ENCODE results near the gene CFL1.

DNA sequence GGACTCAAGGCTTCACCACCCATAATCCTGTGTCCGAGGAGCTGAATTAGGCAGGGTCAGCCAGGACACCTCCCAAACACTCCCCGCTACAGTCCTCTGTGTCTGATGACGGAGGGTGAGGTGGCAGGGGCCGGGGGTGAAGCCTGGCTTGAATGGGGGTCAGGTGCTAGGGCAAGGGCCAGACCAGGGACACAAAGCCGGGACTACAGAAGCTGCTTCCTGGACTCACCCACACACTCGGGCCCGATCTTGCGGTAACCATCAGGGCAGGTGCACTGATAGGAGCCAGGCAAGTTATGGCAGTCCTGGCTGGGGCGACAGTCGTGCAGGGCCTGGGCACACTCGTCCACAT, 12.3 kb upstream of the CFL1 start:
- TF ChIP-seq, protein P1, sequence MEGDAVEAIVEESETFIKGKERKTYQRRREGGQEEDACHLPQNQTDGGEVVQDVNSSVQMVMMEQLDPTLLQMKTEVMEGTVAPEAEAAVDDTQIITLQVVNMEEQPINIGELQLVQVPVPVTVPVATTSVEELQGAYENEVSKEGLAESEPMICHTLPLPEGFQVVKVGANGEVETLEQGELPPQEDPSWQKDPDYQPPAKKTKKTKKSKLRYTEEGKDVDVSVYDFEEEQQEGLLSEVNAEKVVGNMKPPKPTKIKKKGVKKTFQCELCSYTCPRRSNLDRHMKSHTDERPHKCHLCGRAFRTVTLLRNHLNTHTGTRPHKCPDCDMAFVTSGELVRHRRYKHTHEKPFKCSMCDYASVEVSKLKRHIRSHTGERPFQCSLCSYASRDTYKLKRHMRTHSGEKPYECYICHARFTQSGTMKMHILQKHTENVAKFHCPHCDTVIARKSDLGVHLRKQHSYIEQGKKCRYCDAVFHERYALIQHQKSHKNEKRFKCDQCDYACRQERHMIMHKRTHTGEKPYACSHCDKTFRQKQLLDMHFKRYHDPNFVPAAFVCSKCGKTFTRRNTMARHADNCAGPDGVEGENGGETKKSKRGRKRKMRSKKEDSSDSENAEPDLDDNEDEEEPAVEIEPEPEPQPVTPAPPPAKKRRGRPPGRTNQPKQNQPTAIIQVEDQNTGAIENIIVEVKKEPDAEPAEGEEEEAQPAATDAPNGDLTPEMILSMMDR (conservative IDR thresholded peaks at IDR 0.05 in 1 of 2, IDR thresholded peaks at IDR 0.05 in 1 of 2; ENCODE audit: low read depth in 1 of 2, low read length in 2 of 2) = no peak
- no peak for TF ChIP-seq EZH2 (IDR thresholded peaks at IDR 0.05; ENCODE audit: low read length, missing control alignments)
